T-helper 17 cell (primary cell): Measurements from ENCODE around the gene PDE6C. TPM values are rescaled to one million over a fixed set of nuclear protein-coding genes. Genes with fewer than 3 reads are reported as not detected.

Source experiments
- ATAC-seq: fragments of 150-1000 bp; cut with Tn5 transposase; 2 replicates; pipeline ENCODE4 v1.10.0; 2021; ENCODE audit warnings: mild to moderate bottlenecking, moderate library complexity
- DNase-seq, 3 donors: peaks; one replicate each; pipeline versions ENCODE4 v3.0.0 to v3.0.0-alpha.2; 2020 to 2021
- H3K9me3 ChIP-seq: one replicate; pipeline ENCODE4 v1.7.0; 2013; ENCODE audit warnings: low read length, mild to moderate bottlenecking; ENCODE audit not compliant: control insufficient read depth, poor library complexity, severe bottlenecking
- H3K27ac Mint-ChIP-seq: one replicate; pipeline ENCODE4 v1.8.0; 2022; ENCODE audit warnings: mild to moderate bottlenecking, moderate library complexity, mixed read lengths
- H3K27me3 Mint-ChIP-seq: one replicate; pipeline ENCODE4 v1.8.0; 2022; ENCODE audit warnings: mixed read lengths
- H3K36me3 Mint-ChIP-seq: one replicate; pipeline ENCODE4 v1.8.0; 2022; ENCODE audit warnings: low read depth, mixed read lengths
- H3K4me1 Mint-ChIP-seq: one replicate; pipeline ENCODE4 v1.8.0; 2022; ENCODE audit warnings: mild to moderate bottlenecking, mixed read lengths
- H3K4me3 Mint-ChIP-seq: one replicate; pipeline ENCODE4 v1.8.0; 2022; ENCODE audit warnings: mild to moderate bottlenecking, moderate library complexity, mixed read lengths
- total RNA-seq, 4 donors: library from RNA in 2 of 4; stranded (reverse) in 2 of 4; gene quantifications; one replicate each; pipeline ENCODE4 v1.2.3 and lab custom pipeline; 2022 to 2026

The PDE6C gene
- total RNA-seq, 2 donors from 2014 or later, result not detected

- no peak overlapping the region for H3K4me3 Mint-ChIP-seq
- no peaks in the 10 kb centered on the region for H3K9me3 ChIP-seq
- H3K36me3 Mint-ChIP-seq, result peaks cover 2% of the 10 kb centered on the region
- peaks cover 2% of the 10 kb centered on the region for H3K4me1 Mint-ChIP-seq
- DNase-seq, result no peak
- H3K27me3 Mint-ChIP-seq, result peaks cover 41% of the 10 kb centered on the region
- no peak for ATAC-seq
- H3K27ac Mint-ChIP-seq, result no peak overlapping the region
Observed at GRCh38 chr10:93598157-93598556, 14.2 kb upstream of the PDE6C start.

GRCh38 chr10:93599335-93599734, 13.0 kb upstream of the PDE6C start:
- DNase-seq (no peak), ATAC-seq (no peak)
- Mint-ChIP-seq H3K36me3 (peaks cover 2% of the 10 kb centered on the region), H3K27me3 (peaks cover 50% of the 10 kb centered on the region), H3K27ac (no peak overlapping the region), H3K4me3 (no peak overlapping the region), H3K4me1 (peaks cover 2% of the 10 kb centered on the region)
- no peaks in the 10 kb centered on the region for H3K9me3 ChIP-seq

GRCh38 chr10:93599778-93600177, 12.6 kb upstream of the PDE6C start:
- peaks cover 2% of the 10 kb centered on the region for H3K4me1 Mint-ChIP-seq
- H3K4me3 Mint-ChIP-seq, result no peak overlapping the region
- peaks cover 2% of the 10 kb centered on the region for H3K36me3 Mint-ChIP-seq
- no peak for DNase-seq
- no peak overlapping the region for H3K27ac Mint-ChIP-seq
- H3K9me3 ChIP-seq, result no peaks in the 10 kb centered on the region
- ATAC-seq, result no peak
- H3K27me3 Mint-ChIP-seq, result peaks cover 48% of the 10 kb centered on the region

- Mint-ChIP-seq H3K4me1 (peaks cover 2% of the 10 kb centered on the region), H3K27ac (no peak overlapping the region), H3K36me3 (peaks cover 2% of the 10 kb centered on the region), H3K4me3 (no peak overlapping the region), H3K27me3 (peaks cover 46% of the 10 kb centered on the region)
- H3K9me3 ChIP-seq, result no peaks in the 10 kb centered on the region
- DNase-seq (no peak), ATAC-seq (no peak)
Observed at GRCh38 chr10:93600446-93601145, 11.7 kb upstream of the PDE6C start.

- no peak for ATAC-seq
- DNase-seq, result no peak
- no peak within 1 kb of the TSS for H3K27ac Mint-ChIP-seq
- H3K4me1 Mint-ChIP-seq, result peaks cover 2% of the 10 kb centered on the region
- H3K27me3 Mint-ChIP-seq, result peaks cover 50% of the 10 kb centered on the region
- no peaks in the 10 kb centered on the region for H3K9me3 ChIP-seq
- no peak within 1 kb of the TSS for H3K4me3 Mint-ChIP-seq
- peaks cover 2% of the 10 kb centered on the region for H3K36me3 Mint-ChIP-seq
Observed at GRCh38 chr10:93601146-93601773, 11.1 kb upstream of the PDE6C start, which contains the start of gene RBP4. Gene RBP4, minus strand, starts transcription at chr10:93601235. Its CDS starts 207 bp downstream, at chr10:93601028.

GRCh38 chr10:93601774-93602162, 10.6 kb upstream of the PDE6C start:
- H3K4me1 Mint-ChIP-seq, result peaks cover 2% of the 10 kb centered on the region

GRCh38 chr10:93603023-93603422, 9.3 kb upstream of the PDE6C start:
- H3K36me3 Mint-ChIP-seq, result peaks cover 2% of the 10 kb centered on the region
- no peak overlapping the region for H3K4me3 Mint-ChIP-seq
- peaks cover 48% of the 10 kb centered on the region for H3K27me3 Mint-ChIP-seq
- H3K4me1 Mint-ChIP-seq, result peaks cover 2% of the 10 kb centered on the region
- ATAC-seq (no peak), DNase-seq (no peak)
- no peak overlapping the region for H3K27ac Mint-ChIP-seq
- no peaks in the 10 kb centered on the region for H3K9me3 ChIP-seq

More at GRCh38 chr10:93601774-93602162, 10.6 kb upstream of the PDE6C start:
- Mint-ChIP-seq H3K4me3 (no peak overlapping the region), H3K27me3 (peaks cover 54% of the 10 kb centered on the region), H3K36me3 (peaks cover 2% of the 10 kb centered on the region), H3K27ac (no peak overlapping the region)
- no peak for DNase-seq
- no peak for ATAC-seq
- no peaks in the 10 kb centered on the region for H3K9me3 ChIP-seq

GRCh38 chr10:93604146-93604545, 8.2 kb upstream of the PDE6C start:
- no peak for ATAC-seq
- no peak overlapping the region for H3K27ac Mint-ChIP-seq
- no peak overlapping the region for H3K4me3 Mint-ChIP-seq
- DNase-seq, result no peak
- H3K4me1 Mint-ChIP-seq, result peaks cover 2% of the 10 kb centered on the region
- no peaks in the 10 kb centered on the region for H3K9me3 ChIP-seq
- H3K36me3 Mint-ChIP-seq, result peaks cover 2% of the 10 kb centered on the region
- peaks cover 52% of the 10 kb centered on the region for H3K27me3 Mint-ChIP-seq

- no peak overlapping the region for H3K4me3 Mint-ChIP-seq
- no peaks in the 10 kb centered on the region for H3K36me3 Mint-ChIP-seq
- no peaks in the 10 kb centered on the region for H3K4me1 Mint-ChIP-seq
- H3K27ac Mint-ChIP-seq, result no peak overlapping the region
- no peak for DNase-seq
- ATAC-seq, result no peak
- no peaks in the 10 kb centered on the region for H3K9me3 ChIP-seq
- H3K27me3 Mint-ChIP-seq, result peaks cover 41% of the 10 kb centered on the region
Observed at GRCh38 chr10:93608421-93608820, 3.9 kb upstream of the PDE6C start.

- Mint-ChIP-seq H3K4me1 (no peaks in the 10 kb centered on the region), H3K4me3 (no peak overlapping the region), H3K36me3 (no peaks in the 10 kb centered on the region), H3K27ac (no peak overlapping the region), H3K27me3 (peaks cover 22% of the 10 kb centered on the region)
- ATAC-seq, result no peak
- DNase-seq, result no peak
- H3K9me3 ChIP-seq, result no peaks in the 10 kb centered on the region
Observed at GRCh38 chr10:93613126-93613525, 789 bp downstream of the PDE6C start.

- no peaks in the 10 kb centered on the region for H3K36me3 Mint-ChIP-seq
- DNase-seq (no peak), ATAC-seq (no peak)
- H3K27me3 Mint-ChIP-seq, result peaks cover 18% of the 10 kb centered on the region
- H3K4me1 Mint-ChIP-seq, result no peaks in the 10 kb centered on the region
- no peak overlapping the region for H3K4me3 Mint-ChIP-seq
- H3K9me3 ChIP-seq, result no peaks in the 10 kb centered on the region
- H3K27ac Mint-ChIP-seq, result no peak overlapping the region
Observed at GRCh38 chr10:93614101-93614825, 1.9 kb downstream of the PDE6C start.

- no peaks in the 10 kb centered on the region for H3K36me3 Mint-ChIP-seq
- no peaks in the 10 kb centered on the region for H3K4me1 Mint-ChIP-seq
- DNase-seq (no peak), ATAC-seq (no peak)
- H3K27ac Mint-ChIP-seq, result no peak overlapping the region
- no peaks in the 10 kb centered on the region for H3K9me3 ChIP-seq
- H3K27me3 Mint-ChIP-seq, result peaks cover 24% of the 10 kb centered on the region
- no peak overlapping the region for H3K4me3 Mint-ChIP-seq
Observed at GRCh38 chr10:93615576-93616235, 3.4 kb downstream of the PDE6C start.

- no peak overlapping the region for H3K4me3 Mint-ChIP-seq
- H3K9me3 ChIP-seq, result no peaks in the 10 kb centered on the region
- no peaks in the 10 kb centered on the region for H3K4me1 Mint-ChIP-seq
- H3K27ac Mint-ChIP-seq, result no peak overlapping the region
- H3K27me3 Mint-ChIP-seq, result peaks cover 39% of the 10 kb centered on the region
- ATAC-seq (no peak), DNase-seq (no peak)
- H3K36me3 Mint-ChIP-seq, result no peaks in the 10 kb centered on the region
Observed at GRCh38 chr10:93620925-93621324, 8.6 kb downstream of the PDE6C start.
